Right kidney (tissue), 9 donors: ENCODE measurements around the gene CNIH4.
"Not testable (repeated sequence)": the region's sequence is repeated elsewhere in the genome, so short reads cannot be mapped to it uniquely, and the experiment has no call there.

ENCODE experiments used
- DNase-seq: peaks from one replicate; pipeline ENCODE4 v3.0.0-alpha.2; 2016
- long read RNA-seq, 8 donors: transcript quantifications; one replicate each; lab custom pipeline, GENCODE V29; 2026

The CNIH4 gene
- long read RNA-seq, donor 1, full-length matches to known transcripts: 99 of 107 reads
- long read RNA-seq, donor 1, partial matches to known transcripts: 8 of 107 reads
- long read RNA-seq, donor 1, other reads (novel, unspliced or antisense): 0 of 107 reads
- long read RNA-seq, donor 2, full-length matches to known transcripts: 50 of 56 reads
- long read RNA-seq, donor 2, partial matches to known transcripts: 6 of 56 reads
- long read RNA-seq, donor 2, other reads (novel, unspliced or antisense): 0 of 56 reads
- long read RNA-seq, donor 3, full-length matches to known transcripts: 31 of 31 reads
- long read RNA-seq, donor 3, partial matches to known transcripts: 0 of 31 reads
- long read RNA-seq, donor 3, other reads (novel, unspliced or antisense): 0 of 31 reads
- long read RNA-seq, donor 4, full-length matches to known transcripts: 30 of 30 reads
- long read RNA-seq, donor 4, partial matches to known transcripts: 0 of 30 reads
- long read RNA-seq, donor 4, other reads (novel, unspliced or antisense): 0 of 30 reads
- long read RNA-seq, donor 5, full-length matches to known transcripts: 51 of 51 reads
- long read RNA-seq, donor 5, partial matches to known transcripts: 0 of 51 reads
- long read RNA-seq, donor 5, other reads (novel, unspliced or antisense): 0 of 51 reads
- long read RNA-seq, donor 6, full-length matches to known transcripts: 40 of 40 reads
- long read RNA-seq, donor 6, partial matches to known transcripts: 0 of 40 reads
- long read RNA-seq, donor 6, other reads (novel, unspliced or antisense): 0 of 40 reads
- long read RNA-seq, donor 7, full-length matches to known transcripts: 83 of 91 reads
- long read RNA-seq, donor 7, partial matches to known transcripts: 8 of 91 reads
- long read RNA-seq, donor 7, other reads (novel, unspliced or antisense): 0 of 91 reads
- long read RNA-seq, donor 8, full-length matches to known transcripts: 66 of 71 reads
- long read RNA-seq, donor 8, partial matches to known transcripts: 5 of 71 reads
- long read RNA-seq, donor 8, other reads (novel, unspliced or antisense): 0 of 71 reads

DNA sequence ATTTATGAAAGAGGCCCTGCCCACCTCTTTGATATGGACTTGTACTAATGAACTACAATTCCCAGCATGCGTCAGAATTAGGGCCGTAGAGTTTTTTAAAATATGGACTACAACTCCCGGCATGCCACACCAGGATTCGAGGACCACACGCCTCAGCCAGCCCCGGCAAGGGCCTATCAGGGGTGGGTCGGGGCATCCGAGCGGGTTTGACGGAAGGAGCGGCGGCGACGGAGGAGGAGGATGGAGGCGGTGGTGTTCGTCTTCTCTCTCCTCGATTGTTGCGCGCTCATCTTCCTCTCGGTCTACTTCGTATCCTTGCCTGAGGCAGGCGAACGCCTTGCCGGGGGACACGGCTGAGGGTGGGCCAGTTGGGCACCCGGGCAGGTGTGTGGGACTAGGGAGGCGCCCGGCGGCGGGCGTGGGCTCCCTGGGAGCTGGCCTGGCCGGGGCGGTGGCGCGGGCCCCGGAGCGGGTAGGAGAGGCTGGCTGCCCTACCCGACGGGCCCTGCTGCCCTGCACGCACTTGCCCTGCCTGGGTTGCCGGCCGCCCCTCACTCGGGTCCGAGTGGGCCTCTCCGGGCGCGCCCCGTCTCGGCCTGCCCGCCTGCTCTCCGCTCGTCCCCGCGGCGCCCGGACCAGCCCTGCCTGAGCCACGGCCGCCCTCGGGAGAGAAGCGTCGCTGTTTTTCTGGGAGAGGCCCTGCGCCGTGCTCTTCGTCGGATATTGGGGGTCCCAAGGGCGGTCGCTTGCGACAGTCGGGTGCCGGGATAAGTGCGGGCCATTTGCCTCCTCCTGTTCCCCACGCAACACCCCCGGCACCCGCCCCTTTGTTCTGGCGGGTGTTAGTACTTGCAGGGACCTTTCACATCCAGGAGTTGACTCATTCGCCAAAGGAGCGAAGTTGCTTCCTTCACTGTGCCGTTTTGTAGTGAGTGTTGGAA, at the start of gene CNIH4:
TSS of gene CNIH4 (plus strand) at position 195 of the 941 bp plus-strand sequence. CDS start at position 241, 46 bp downstream.
- DNase-seq: peak; percentile 97

DNA sequence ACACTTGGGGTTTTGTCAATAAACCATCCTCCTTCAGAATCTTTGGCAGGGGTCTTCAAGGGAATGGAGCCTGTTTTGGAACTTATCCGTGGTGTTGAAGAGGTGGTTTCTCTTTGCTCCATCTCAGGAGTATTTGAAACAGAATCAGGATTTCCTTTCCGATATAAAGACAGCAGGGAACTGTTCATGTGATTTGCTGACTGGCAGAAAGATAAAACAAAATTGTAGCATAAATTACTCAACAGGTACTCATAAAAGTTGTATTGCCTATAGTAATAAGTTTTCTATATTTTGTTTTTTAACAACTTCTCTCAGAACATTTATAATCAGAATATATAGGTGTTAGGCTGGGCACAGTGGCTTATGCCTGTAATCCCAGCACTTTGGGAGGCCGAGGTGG, 48.6 kb upstream of the CNIH4 start:
- no peak for DNase-seq

DNA sequence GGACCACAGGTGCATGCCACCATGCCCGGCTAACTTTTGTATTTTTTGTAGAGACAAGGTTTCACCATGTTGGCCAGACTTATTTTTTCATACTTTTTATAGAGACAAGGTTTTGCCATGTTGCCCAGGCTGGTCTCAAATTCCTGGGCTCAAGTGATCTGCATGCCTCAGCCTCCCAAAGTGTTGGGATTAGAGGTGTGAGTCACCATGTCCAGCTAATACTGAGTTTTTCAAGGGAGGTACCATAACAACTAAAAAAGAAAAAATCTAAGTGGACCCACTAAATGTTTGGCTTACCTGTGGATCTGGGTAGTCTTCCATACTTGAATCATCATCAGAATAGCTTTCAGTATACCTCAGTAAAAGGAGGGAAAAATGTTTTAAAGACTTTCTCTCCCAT, 45.2 kb upstream of the CNIH4 start:
- DNase-seq: not testable (repeated sequence)

DNA sequence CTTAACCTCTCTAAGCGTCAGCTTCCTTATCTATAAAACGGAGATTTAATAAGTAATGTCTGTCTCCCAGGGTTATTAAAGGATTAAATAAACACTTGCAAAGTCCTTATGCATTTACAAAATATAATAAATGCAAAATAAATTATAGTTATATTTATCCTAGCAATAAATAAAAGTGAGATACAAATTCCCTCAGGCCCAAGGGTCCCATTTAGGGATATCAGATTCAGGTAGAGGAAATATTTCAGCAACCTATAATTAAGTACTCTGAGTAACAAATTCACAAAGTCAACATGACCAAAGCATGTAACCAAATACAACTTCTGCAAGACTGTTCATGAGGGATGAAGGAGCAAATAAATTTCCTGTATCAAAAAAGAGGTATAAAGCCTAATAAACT, 44.7 kb upstream of the CNIH4 start:
- DNase-seq: no peak

DNA sequence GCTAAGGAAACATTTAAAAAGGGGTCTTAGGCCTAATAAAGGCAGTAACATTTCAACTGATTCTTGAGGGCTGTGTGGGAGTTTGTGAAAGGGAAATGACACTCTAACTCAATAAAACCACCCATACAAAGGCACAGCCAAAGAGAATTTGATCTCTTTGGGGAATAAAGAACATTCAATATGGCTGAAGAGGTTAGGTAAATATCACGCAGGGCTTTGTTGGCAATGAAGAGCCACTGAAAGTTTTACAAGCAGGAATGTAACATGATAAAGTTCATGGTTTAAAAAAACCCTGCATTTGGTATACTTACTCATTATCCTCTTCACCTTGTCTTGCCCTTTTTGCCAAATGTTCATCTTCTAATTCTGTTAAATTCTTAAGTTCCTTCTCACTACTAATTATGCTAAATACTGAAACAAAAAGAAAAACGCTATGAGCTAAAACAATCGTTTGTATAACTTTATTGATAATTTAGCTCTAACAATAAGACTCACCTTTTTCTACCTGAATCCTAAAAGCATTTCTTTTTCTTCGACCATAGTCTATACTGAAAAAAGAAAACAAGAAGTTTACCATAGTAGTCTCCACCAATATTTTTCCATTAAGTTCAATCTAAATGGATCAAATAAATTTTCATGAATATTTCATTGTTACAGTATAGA, 39.2 kb upstream of the CNIH4 start:
- DNase-seq: no peak

DNA sequence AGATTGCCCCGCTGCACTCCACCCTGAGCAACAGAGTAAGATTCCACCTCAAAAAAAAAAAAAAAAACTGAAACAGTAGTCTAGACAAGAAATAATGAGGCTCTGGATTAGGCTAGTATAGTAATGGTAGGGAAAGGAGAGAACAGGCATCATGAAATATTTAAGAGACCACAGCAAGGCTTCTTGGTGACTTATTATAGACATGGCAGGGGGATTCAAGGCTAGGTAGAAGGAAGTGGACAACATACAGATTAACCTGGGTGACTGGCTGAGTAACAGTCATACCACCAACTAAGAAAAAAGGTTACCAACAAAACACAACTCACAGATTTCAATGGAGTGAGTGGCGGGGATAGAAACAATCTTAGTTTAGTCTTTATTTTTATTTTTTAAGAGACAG, 35.0 kb upstream of the CNIH4 start:
- DNase-seq: no peak

DNA sequence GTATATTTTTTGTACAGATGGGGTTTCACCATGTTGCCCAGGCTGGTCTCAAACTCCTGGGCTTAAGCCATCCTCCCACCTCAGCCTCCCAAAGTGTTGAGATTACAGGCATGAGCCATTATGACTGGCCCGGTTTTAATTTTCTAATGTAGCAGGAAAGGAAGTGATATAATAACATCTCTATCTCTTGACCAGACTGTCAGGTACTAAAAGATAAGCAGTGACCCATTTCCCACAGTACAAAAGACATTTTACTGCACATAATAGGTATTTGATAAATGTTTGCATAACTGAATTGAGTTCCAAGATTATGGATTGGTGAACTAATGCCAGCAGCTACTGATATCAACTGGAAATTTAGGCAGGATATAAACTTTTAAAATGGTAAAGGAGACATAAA, 30.7 kb upstream of the CNIH4 start:
- no peak for DNase-seq

DNA sequence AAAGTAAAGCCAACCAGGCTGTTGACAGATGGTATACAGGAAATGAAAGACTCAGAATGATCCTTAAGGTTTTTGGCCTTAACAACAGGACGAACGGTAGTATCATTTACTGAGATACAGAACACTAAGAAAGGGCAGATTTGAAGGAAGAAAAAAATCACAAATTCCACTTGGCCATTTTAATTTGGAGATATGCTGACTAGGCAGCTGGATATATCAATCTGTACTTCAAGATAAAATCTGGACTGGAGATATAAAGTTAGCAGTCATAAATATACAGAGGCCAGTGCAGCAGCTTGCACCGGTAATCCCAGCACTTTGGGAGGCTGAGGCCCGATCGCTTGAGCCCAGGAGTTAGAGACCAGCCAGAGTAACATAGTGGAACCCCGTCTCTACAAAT, 28.0 kb upstream of the CNIH4 start:
- no peak for DNase-seq

DNA sequence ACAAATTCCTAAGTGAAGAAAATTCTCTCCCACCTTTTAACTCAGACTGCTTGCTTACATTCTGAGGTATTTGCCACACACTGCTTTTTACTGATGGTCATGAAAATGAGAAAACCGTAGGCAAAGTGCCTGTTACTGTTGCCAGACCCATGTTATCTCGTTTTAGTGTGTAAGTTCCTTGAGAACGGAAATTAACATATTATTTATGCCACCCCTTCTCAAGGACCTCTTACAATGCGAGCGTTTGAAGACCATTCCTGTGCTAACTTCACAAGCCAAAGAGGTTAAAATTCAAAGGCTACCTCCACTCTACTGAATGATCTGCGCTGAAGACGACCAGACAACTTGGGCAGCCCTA, 27.2 kb upstream of the CNIH4 start:
- no peak for DNase-seq

DNA sequence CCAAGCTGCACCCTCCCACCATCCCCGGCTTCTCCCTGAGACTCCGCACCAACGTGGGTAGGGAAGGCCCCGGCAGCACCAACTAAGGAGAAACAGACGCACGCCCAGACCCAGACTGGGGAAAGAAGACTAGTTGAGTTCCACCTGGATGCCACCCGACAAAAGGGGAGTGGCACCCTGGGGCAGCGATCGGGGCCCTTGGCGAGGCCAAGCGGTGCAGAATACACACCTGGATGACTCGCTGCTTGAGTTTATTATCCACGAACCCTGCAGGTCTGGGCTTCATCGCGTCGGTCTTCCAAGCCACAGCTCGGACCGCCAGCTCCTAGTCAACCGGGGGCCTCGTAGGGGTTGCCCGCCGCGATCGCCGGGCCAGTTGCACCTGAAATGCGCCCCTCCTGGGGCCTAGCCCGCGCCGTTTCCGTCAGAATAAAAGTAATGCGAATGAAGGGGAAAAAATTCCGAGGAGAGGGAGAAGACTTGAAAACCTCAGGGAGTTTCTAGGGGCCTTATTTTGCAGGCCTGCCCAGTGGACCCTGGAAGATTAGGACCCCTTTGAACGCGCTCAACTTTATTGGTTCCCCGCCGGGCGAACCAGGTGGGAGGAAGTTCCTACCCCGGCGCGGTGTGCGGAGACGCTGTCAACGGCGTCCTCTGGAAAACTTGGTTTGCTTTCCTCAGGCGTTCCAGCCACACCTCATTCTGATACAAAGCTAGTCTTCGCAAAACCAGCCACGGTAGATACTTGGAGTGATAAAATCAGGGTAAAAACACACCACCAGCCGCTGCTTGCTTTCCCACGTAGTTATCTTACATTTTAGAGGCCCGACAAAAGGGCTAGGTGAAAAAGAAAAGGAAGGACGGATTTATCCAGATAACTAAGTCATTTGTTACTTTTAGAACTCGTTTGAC, 26.6 kb upstream of the CNIH4 start, which contains the start of gene NVL:
TSS of gene NVL (minus strand) at position 331 of the 912 bp plus-strand sequence. CDS start at position 286, 45 bp downstream.
- DNase-seq: peak; percentile 100

DNA sequence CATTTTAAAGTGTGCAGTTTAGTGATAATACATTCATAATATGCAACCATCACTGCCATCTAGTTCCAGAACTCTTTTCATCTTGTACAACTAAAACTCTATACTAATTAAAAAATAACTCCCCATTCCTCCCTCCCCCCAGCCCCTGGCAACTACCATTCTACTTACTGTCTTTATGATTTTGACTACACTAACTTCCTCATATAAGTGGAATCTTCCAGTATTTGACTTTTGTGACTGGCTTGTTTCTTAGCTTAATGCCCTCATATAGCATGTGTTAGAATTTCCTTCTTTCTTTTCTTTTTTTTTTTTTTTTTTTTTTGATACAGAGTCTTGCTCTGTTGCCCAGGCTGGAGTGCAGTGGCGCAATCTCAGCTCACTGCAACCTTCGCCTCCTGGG, 25.4 kb upstream of the CNIH4 start:
- no peak for DNase-seq

DNA sequence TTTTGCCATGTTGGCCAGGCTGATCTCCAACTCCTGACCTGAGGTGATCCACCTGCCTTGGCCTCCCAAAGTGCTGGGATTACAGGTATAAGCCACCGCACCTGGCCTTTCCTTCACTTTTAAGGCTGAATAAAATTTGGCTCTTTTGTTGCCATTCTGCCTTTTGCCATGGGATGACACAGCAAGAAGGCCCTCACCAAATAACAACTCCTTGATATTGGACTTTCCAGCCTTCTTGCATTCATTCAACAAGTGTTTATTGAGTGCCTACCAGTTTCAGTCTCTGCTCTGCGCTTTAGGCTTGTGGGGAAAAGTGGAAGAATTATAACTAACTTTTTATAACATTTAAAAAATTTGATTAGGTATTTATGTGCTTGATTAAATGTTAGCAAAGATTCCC, 24.9 kb upstream of the CNIH4 start:
- no peak for DNase-seq

DNA sequence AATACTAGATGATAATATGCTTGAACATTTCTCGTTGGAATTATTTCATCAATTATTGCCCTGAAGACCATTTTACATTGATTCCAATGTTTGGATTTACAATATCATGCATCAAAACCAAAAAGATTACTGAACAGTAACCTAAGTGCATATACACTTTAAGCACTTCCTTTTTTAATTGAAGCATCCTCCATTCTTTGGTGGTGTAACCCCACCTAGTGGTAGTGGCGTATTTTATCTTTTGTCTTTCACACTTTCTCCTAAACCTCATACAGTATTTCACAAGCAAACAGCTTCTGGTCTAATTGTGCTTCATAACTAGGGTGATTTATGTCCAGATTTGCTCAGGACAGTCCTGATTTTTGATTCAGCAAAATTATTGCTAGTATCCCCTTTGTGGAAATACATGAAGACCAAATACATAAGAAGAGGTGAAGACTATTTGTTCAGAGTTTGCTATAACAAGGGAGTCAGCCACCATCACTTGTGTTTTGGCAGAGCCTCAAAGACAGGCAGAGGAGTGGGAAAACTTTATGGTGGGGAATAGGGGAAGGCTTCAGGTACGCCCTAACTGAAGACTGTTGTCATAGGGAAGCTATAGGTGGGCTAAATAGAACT, 23.3 kb upstream of the CNIH4 start:
- DNase-seq: no peak

DNA sequence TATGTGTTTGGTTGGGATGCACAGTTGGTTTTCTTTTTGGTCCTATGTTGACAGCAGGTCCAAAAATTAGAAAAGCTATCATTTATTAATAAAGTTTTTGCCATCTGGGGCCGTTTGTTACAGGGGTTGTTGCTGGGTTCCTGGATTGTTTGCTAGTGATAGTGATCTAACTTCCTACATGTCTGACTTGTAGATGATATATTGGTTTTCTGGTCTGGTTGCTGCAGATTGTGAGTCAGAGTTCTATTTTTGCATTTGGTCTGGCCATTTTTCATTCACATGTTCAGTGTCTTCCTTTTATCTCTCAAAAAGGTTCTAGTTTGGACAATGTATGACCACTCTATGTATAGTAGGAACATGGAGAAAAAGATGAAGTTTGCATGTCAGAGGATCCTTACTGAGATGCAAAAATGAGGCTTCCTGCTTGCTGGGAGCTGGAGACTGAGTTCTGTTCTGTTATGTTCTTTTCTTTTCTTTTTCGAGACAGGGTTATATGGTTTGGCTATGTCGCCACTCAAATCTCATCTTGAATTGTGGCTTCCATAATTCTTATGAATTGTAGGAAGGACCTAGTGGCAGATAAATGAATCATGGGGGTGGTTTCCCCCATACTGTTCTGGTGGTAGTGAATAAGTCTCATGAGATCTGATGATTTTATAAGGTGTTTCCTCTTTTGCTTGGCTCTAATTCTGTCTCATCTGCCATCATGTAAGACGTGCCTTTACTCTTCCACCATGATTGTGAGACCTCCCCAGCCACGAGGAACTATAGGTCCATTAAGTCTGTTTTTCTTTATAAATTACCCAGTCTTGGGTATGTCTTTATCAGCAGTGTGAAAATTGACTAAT, 22.5 kb upstream of the CNIH4 start:
- no peak for DNase-seq

DNA sequence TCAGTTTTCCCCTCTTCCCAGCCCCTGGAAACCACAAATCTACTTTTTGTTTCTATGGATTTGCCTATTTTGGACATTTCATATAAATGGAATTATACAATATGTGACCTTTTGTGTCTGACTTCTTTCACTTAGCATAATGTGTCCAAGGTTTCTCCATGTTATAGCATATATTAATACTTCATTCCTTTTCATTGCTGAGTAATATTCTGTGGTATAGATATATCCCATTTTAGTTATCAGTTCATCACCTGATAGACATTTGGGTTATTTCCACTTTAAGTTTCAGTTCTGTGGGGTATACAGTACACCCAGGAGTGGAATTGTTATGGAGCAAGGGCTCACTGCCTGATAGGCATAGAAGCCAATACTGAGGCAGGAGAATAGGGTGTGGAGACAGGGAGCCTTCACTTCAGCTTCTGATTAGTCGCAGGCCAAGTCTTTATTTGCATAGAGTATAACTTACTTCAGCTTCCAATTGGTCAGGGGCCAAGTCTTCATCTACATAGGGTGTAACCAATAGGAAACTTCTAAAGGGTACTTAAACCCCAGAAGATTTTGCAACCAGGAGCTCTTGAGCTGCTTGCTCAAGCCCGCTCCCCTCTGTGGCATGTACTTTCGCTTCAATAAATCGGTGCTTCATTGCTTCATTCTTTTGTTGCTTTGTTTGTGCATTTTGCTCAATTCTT, 18.4 kb upstream of the CNIH4 start:
- DNase-seq: no peak

DNA sequence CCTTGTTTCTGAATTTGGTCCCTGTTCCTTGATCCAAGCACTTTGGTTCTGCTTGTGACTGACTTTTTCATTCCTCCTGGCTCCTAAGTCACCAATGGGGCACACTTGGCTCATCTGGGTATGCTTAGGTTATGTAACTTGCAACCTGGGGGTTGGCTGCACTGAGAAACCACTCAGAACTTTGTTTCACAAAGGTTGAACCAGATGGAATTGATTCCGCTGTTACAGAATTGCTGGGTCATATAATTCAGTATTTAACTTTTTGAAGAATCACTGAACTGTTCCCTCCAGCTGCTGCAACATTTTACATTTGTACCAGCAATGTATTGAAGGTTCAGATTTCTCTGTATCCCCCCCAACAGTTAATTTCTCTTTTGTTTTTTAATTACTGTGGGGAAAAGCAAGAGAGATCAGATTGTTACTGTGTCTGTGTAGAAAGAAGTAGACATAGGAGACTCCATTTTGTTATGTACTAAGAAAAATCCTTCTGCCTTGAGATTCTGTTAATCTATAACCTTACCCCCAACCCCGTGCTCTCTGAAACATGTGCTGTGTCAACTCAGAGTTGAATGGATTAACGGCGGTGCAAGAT, 17.1 kb upstream of the CNIH4 start:
- DNase-seq: peak; percentile 47
